Esophagus squamous epithelium (tissue), 4 donors: ENCODE measurements around the gene PTPRT.

Source experiments
- CTCF ChIP-seq, 6 experiments: fragments of 450-650 bp in 4 of 6; fragments of 200-600 bp in 2 of 6; sonication (generic) in 2 of 6; IDR thresholded peaks; one replicate each; pipeline ENCODE4 v1.5.1; 2016 to 2019; ENCODE audit warnings: antibody characterized with exemption in 6 of 6, mild to moderate bottlenecking in 4 of 6, moderate library complexity in 4 of 6
- POLR2A ChIP-seq, 4 donors: fragments of 450-650 bp; IDR thresholded peaks; one replicate each; pipeline ENCODE4 v1.6.1; 2017; ENCODE audit warnings: antibody characterized with exemption in 4 of 4, mild to moderate bottlenecking in 4 of 4, moderate library complexity in 3 of 4

- TF ChIP-seq CTCF (IDR thresholded peaks at IDR 0.05) (no peak), POLR2A (IDR thresholded peaks at IDR 0.05) (no peak)
Measured at GRCh38 chr20:42350521-42350920, 839.2 kb downstream of the PTPRT start.
